Measurements from ENCODE around the gene MXD3. TPM values are rescaled to one million over a fixed set of nuclear protein-coding genes. Genes with fewer than 3 reads are reported as not detected.

Gene MXD3
- polyA plus RNA-seq, 3 donors: 21.5 to 61.9 (median 25.5) TPM

GRCh38 chr5:177312649-177313181, 1.0 kb upstream of the MXD3 start:
- Histone ChIP-seq H3K4me3 (replicated peaks in 1 of 3; ENCODE audit: low read depth in 2 of 3, low read length in 3 of 3) (peak overlapping the region in 1 of 3 experiments; percentile 97), H3K9me3 (replicated peaks in 1 of 2; ENCODE audit: control insufficient read depth in 1 of 2, insufficient read depth in 1 of 2, low read length in 2 of 2) (no peaks in the 10 kb centered on the region), H3K4me2 (replicated peaks; ENCODE audit: extremely low read depth, low read length, poor library complexity, severe bottlenecking) (peak overlapping the region; percentile 100), H3K36me3 (replicated peaks in 1 of 2; ENCODE audit: control insufficient read depth in 1 of 2, insufficient read depth in 2 of 2, low read length in 2 of 2) (no peaks in the 10 kb centered on the region), H4K20me1 (ENCODE audit: insufficient read depth, low read length) (peaks cover 43% of the 10 kb centered on the region), H3K9ac (ENCODE audit: insufficient read depth, low read length, poor library complexity, severe bottlenecking) (peak overlapping the region; percentile 53), H3K4me1 (ENCODE audit: control insufficient read depth in 1 of 2, insufficient read depth in 2 of 2, low read length in 2 of 2) (peaks cover 57 to 65% of the 10 kb centered on the region in 2 donors), H2AFZ (ENCODE audit: insufficient read depth, low read depth, low read length, poor library complexity, severe bottlenecking) (peak overlapping the region; percentile 36), H3K27me3 (ENCODE audit: control insufficient read depth in 2 of 2, insufficient read depth in 2 of 2, low read length in 2 of 2) (no peaks in the 10 kb centered on the region), H3K79me2 (ENCODE audit: insufficient read depth, low read length) (peaks cover 71% of the 10 kb centered on the region), H3K27ac (ENCODE audit: low read depth in 1 of 2, low read length in 2 of 2) (peak overlapping the region; percentile 44 to 64)
- peak; percentile 59 to 84 (median 65) for DNase-seq
- Mint-ChIP-seq H3K27me3 (ENCODE audit: low read depth in 3 of 3) (peaks cover 0 to 3% (median 0%) of the 10 kb centered on the region in 3 donors), H3K36me3 (peaks cover 8 to 26% of the 10 kb centered on the region in 2 donors), H3K4me1 (peaks cover 57% of the 10 kb centered on the region), H3K27ac (peak overlapping the region; percentile 3 to 79 (median 64)), H3K9me3 (no peaks in the 10 kb centered on the region), H3K4me3 (peak overlapping the region in 1 of 2 donors; percentile 64)
- TF ChIP-seq, protein P1, sequence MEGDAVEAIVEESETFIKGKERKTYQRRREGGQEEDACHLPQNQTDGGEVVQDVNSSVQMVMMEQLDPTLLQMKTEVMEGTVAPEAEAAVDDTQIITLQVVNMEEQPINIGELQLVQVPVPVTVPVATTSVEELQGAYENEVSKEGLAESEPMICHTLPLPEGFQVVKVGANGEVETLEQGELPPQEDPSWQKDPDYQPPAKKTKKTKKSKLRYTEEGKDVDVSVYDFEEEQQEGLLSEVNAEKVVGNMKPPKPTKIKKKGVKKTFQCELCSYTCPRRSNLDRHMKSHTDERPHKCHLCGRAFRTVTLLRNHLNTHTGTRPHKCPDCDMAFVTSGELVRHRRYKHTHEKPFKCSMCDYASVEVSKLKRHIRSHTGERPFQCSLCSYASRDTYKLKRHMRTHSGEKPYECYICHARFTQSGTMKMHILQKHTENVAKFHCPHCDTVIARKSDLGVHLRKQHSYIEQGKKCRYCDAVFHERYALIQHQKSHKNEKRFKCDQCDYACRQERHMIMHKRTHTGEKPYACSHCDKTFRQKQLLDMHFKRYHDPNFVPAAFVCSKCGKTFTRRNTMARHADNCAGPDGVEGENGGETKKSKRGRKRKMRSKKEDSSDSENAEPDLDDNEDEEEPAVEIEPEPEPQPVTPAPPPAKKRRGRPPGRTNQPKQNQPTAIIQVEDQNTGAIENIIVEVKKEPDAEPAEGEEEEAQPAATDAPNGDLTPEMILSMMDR (IDR thresholded peaks at IDR 0.05): no peak
- intact Hi-C loops (cut with micrococcal nuclease): loop anchor here (5.0 to 10.0 kb wide), 4 partner anchors 35 to 282 kb away; partner anchors contain the start of genes DOK3 (in 1 of the 2), PDLIM7 (in 1 of the 2) and TMED9 (in 1 of the 2)
- WGBS (ENCODE audit: insufficient coverage): 3% methylated on average over 19 of the region's 19 CpGs

GRCh38 chr5:177311392-177311722, 341 bp downstream of the MXD3 start:
- Mint-ChIP-seq H3K4me3 (peak overlapping the region; percentile 79 to 88), H3K27ac (peak overlapping the region in 6 of 7 donors; percentile 46 to 83 (median 65)), H3K4me1 (peaks cover 67% of the 10 kb centered on the region), H3K36me3 (peaks cover 10 to 24% of the 10 kb centered on the region in 2 donors), H3K27me3 (ENCODE audit: low read depth in 3 of 3) (peaks cover 0 to 3% (median 0%) of the 10 kb centered on the region in 3 donors), H3K9me3 (peaks cover 0 to 3% (median 0%) of the 10 kb centered on the region in 7 donors)
- H3K79me2 ChIP-seq (ENCODE audit: insufficient read depth, low read length): peaks cover 82% of the 10 kb centered on the region
- H3K4me3 ChIP-seq (replicated peaks in 1 of 3; ENCODE audit: low read depth in 2 of 3, low read length in 3 of 3): peak overlapping the region; percentile 40 to 97 (median 68)
- DNase-seq: no peak
- no peaks in the 10 kb centered on the region for H3K9me3 ChIP-seq (replicated peaks in 1 of 2; ENCODE audit: control insufficient read depth in 1 of 2, insufficient read depth in 1 of 2, low read length in 2 of 2)
- TF ChIP-seq, protein P1 (IDR thresholded peaks at IDR 0.05): no peak
- intact Hi-C loops (cut with micrococcal nuclease): loop anchor here (5.0 to 10.0 kb wide), 4 partner anchors 36 to 283 kb away; partner anchors contain the start of genes DOK3 (in 1 of the 2), PDLIM7 (in 1 of the 2) and TMED9 (in 1 of the 2)
- peak overlapping the region; percentile 100 for H3K4me2 ChIP-seq (replicated peaks; ENCODE audit: extremely low read depth, low read length, poor library complexity, severe bottlenecking)
- 1% methylated on average over 20 of the region's 23 CpGs for WGBS (ENCODE audit: insufficient coverage)
- peaks cover 68 to 79% of the 10 kb centered on the region in 2 donors for H3K4me1 ChIP-seq (ENCODE audit: control insufficient read depth in 1 of 2, insufficient read depth in 2 of 2, low read length in 2 of 2)
- H3K27me3 ChIP-seq (ENCODE audit: control insufficient read depth in 2 of 2, insufficient read depth in 2 of 2, low read length in 2 of 2): no peaks in the 10 kb centered on the region
- peaks cover 3 to 4% of the 10 kb centered on the region in 2 donors for H3K36me3 ChIP-seq (replicated peaks in 1 of 2; ENCODE audit: control insufficient read depth in 1 of 2, insufficient read depth in 2 of 2, low read length in 2 of 2)
- H4K20me1 ChIP-seq (ENCODE audit: insufficient read depth, low read length): peaks cover 39% of the 10 kb centered on the region
- peak overlapping the region in 1 of 2 donors; percentile 68 for H3K27ac ChIP-seq (ENCODE audit: low read depth in 1 of 2, low read length in 2 of 2)
- H3K9ac ChIP-seq (ENCODE audit: insufficient read depth, low read length, poor library complexity, severe bottlenecking): peak overlapping the region; percentile 53
- H2AFZ ChIP-seq (ENCODE audit: insufficient read depth, low read depth, low read length, poor library complexity, severe bottlenecking): peak overlapping the region; percentile 54

All from CD14-positive monocyte (primary cell).